Measurements from ENCODE around the gene KRTAP5-9.

GRCh38 chr11:71568704-71569349, 20.6 kb downstream of the KRTAP5-9 start:
- TF ChIP-seq MAX (CRISPR knock-in tag; IDR thresholded peaks at IDR 0.05) = no peak
- no peak for TF ChIP-seq PHF21A (IDR thresholded peaks at IDR 0.05; ENCODE audit: borderline replicate concordance, low read depth)
- TF ChIP-seq CBFB (CRISPR knock-in tag; IDR thresholded peaks at IDR 0.05) = no peak
- no peak for TF ChIP-seq RFX7 (CRISPR knock-in tag; IDR thresholded peaks at IDR 0.05)
- TF ChIP-seq ZNF143 (CRISPR knock-in tag; IDR thresholded peaks at IDR 0.05) = no peak
